Fibroblast of lung (primary cell): ENCODE data around the gene MDN1. TPM values are rescaled to one million over a fixed set of nuclear protein-coding genes. Genes with fewer than 3 reads are reported as not detected.
"Not testable (repeated sequence)": the region's sequence is repeated elsewhere in the genome, so short reads cannot be mapped to it uniquely, and the experiment has no call there.

Source experiments
- DNase-seq, 2 donors: peaks; one replicate each; pipeline versions ENCODE4 v3.0.0 to v3.0.0-alpha.2; 2010; ENCODE audit warnings: low read depth in 2 of 2
- H2AFZ ChIP-seq: 2 replicates; pipeline ENCODE4 v1.5.1; 2012; ENCODE audit warnings: low read length, control low read depth, inconsistent platforms
- H3K27ac ChIP-seq: 2 replicates; pipeline ENCODE4 v1.5.1; 2011; ENCODE audit warnings: low read length, control low read depth; ENCODE audit not compliant: insufficient read depth
- H3K27me3 ChIP-seq: 2 replicates; pipeline ENCODE4 v1.5.1; 2011; ENCODE audit warnings: mild to moderate bottlenecking, low read length; ENCODE audit not compliant: control insufficient read depth, insufficient read depth
- H3K36me3 ChIP-seq: 2 replicates; pipeline ENCODE4 v1.5.1; 2011; ENCODE audit warnings: low read length; ENCODE audit not compliant: control insufficient read depth, insufficient read depth
- H3K4me1 ChIP-seq: 2 replicates; pipeline ENCODE4 v1.5.1; 2011; ENCODE audit warnings: low read length; ENCODE audit not compliant: control insufficient read depth, insufficient read depth; ENCODE audit errors: extremely low read depth
- H3K4me2 ChIP-seq: 2 replicates; pipeline ENCODE4 v1.5.1; 2011; ENCODE audit warnings: low read length, control low read depth; ENCODE audit not compliant: insufficient read depth; ENCODE audit errors: extremely low read depth
- H3K4me3 ChIP-seq, 4 experiments: fragments of 200-600 bp in 1 of 4; sonication (generic) in 1 of 4; replicated peaks in 1 of 4; 2 replicates each; pipeline ENCODE4 v1.5.1; 2011 to 2016; ENCODE audit warnings: low read length in 4 of 4, low read depth in 3 of 4, mild to moderate bottlenecking in 3 of 4, control low read depth in 2 of 4, inconsistent platforms in 1 of 4, mixed read lengths in 1 of 4; ENCODE audit not compliant: insufficient read depth in 1 of 4; ENCODE audit errors: control extremely low read depth in 1 of 4
- H3K79me2 ChIP-seq: 2 replicates; pipeline ENCODE4 v1.5.1; 2012; ENCODE audit warnings: mild to moderate bottlenecking, low read length, inconsistent platforms; ENCODE audit not compliant: control insufficient read depth, insufficient read depth
- H3K9ac ChIP-seq: 2 replicates; pipeline ENCODE4 v1.5.1; 2011; ENCODE audit warnings: mild to moderate bottlenecking, low read length, control low read depth; ENCODE audit not compliant: insufficient read depth
- H3K9me3 ChIP-seq: 2 replicates; pipeline ENCODE4 v1.5.1; 2012; ENCODE audit warnings: low read depth, low read length; ENCODE audit not compliant: control insufficient read depth, insufficient read depth
- H4K20me1 ChIP-seq: 2 replicates; pipeline ENCODE4 v1.5.1; 2011; ENCODE audit warnings: low read length; ENCODE audit not compliant: control insufficient read depth, insufficient read depth; ENCODE audit errors: extremely low read depth
- EZH2 ChIP-seq: IDR thresholded peaks from 2 replicates; pipeline ENCODE4 v1.5.1; 2012; ENCODE audit warnings: low read length, control low read depth, mild to moderate bottlenecking; ENCODE audit errors: missing control alignments
- polyA plus RNA-seq, 2 donors: library from polyadenylated mRNA; depleted of rRNA in 1 of 2; stranded (reverse) in 1 of 2; unstranded in 1 of 2; fragments of >200 nt; gene quantifications; 2 replicates each; pipeline ENCODE4 v1.2.1, GENCODE V29; 2011 to 2012; ENCODE audit warnings: missing spikeins in 1 of 2
- total RNA-seq: library from RNA; depleted of rRNA; stranded (reverse); fragments of >200 nt; gene quantifications from 2 replicates; pipeline ENCODE4 v1.2.1, GENCODE V29; 2014
- TF ChIP-seq, protein P1 (sequence below), 2 donors: IDR thresholded peaks in 1 of 2; conservative IDR thresholded peaks in 1 of 2; 1 replicate in 1 of 2; 2 replicates in 1 of 2; pipeline ENCODE4 v1.5.1; 2011 to 2012; ENCODE audit warnings: low read length in 2 of 2, control low read depth in 1 of 2, inconsistent platforms in 1 of 2, low read depth in 1 of 2, mild to moderate bottlenecking in 1 of 2

The MDN1 gene
- total and polyA plus RNA-seq, 2 donors (not counting 1 experiment from before 2014, with no cell fraction given): 5.9 to 23.5 TPM

DNA sequence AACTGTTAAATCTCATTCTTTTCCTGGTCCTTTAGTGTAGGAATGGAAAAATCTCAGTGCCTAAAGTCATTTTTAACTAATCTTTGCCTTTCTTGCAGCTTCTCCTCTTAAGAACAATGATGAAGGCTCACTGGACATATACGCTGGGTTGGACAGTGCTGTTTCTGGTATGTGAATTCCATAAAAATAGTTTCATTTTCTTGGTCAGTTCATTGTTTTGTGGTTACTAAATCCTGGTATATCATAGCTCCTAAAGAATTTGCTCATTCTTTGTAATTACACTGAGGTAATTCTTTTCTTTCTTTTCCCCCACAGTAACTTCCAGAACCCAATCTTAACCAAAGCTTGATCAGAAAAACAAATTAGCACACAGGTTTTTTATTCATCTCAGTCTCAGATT lies 33.5 kb upstream of the MDN1 start:
- peak in 1 of 2 donors; percentile 82 for DNase-seq
- no peak overlapping the region for H2AFZ ChIP-seq
- no peak overlapping the region for H3K4me3 ChIP-seq
- H3K9ac ChIP-seq: no peak overlapping the region
- H3K9me3 ChIP-seq: no peaks in the 10 kb centered on the region
- no peaks in the 10 kb centered on the region for H3K27me3 ChIP-seq
- no peaks in the 10 kb centered on the region for H3K36me3 ChIP-seq
- H3K79me2 ChIP-seq: peaks cover 2% of the 10 kb centered on the region
- H3K4me1 ChIP-seq: no peaks in the 10 kb centered on the region
- H3K27ac ChIP-seq: no peak overlapping the region
- no peak overlapping the region for H3K4me2 ChIP-seq
- no peaks in the 10 kb centered on the region for H4K20me1 ChIP-seq
- TF ChIP-seq, protein P1, sequence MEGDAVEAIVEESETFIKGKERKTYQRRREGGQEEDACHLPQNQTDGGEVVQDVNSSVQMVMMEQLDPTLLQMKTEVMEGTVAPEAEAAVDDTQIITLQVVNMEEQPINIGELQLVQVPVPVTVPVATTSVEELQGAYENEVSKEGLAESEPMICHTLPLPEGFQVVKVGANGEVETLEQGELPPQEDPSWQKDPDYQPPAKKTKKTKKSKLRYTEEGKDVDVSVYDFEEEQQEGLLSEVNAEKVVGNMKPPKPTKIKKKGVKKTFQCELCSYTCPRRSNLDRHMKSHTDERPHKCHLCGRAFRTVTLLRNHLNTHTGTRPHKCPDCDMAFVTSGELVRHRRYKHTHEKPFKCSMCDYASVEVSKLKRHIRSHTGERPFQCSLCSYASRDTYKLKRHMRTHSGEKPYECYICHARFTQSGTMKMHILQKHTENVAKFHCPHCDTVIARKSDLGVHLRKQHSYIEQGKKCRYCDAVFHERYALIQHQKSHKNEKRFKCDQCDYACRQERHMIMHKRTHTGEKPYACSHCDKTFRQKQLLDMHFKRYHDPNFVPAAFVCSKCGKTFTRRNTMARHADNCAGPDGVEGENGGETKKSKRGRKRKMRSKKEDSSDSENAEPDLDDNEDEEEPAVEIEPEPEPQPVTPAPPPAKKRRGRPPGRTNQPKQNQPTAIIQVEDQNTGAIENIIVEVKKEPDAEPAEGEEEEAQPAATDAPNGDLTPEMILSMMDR (conservative IDR thresholded peaks at IDR 0.05 in 1 of 2, IDR thresholded peaks at IDR 0.05 in 1 of 2; ENCODE audit: low read depth in 1 of 2, low read length in 2 of 2): no peak
- TF ChIP-seq EZH2: no peak

DNA sequence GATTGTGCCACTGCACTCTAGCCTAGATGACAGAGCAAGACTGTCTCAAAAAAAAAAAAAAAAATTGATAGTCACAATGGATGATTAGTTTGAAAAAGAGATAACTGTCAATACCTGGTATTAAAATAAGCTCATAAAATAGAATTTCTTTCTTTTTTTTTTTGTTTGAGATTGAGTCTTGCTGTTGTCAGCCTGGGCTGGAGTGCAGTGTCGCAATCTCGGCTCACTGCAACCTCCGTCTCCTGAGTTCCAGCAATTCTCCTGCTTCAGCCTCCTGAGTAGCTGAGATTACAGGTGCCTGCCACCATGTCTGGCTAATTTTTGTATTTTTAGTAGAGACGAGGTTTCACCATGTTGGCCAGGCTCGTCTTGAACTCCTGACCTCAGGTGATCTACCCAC lies 27.9 kb upstream of the MDN1 start:
- H3K4me1 ChIP-seq, H3K27ac ChIP-seq, H3K4me3 ChIP-seq, H4K20me1 ChIP-seq, H2AFZ ChIP-seq, H3K36me3 ChIP-seq, H3K9ac ChIP-seq, H3K9me3 ChIP-seq, H3K4me2 ChIP-seq, DNase-seq, H3K27me3 ChIP-seq: not testable (repeated sequence)
- H3K79me2 ChIP-seq: peaks cover 20% of the 10 kb centered on the region

DNA sequence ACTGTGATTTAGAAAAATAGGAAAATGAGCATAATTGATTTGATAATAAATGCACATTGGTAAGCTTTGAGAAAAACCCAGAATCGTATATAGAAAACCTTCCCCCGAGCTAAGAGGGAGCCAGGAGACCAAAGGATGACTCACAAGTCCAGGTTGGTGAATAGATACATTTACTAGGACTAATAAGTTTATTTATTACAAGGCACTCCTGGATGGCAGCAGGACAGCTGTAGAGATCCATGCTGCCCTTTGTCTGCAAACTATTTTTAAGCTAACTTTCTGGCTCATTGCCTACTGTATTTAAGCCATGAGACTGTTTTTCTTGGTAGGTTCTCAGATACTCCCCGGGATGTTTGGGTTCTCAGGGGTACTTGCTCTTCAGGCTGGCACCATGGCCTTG lies 23.5 kb upstream of the MDN1 start:
- Histone ChIP-seq H3K4me3 (no peak overlapping the region), H3K4me1 (peaks cover 3% of the 10 kb centered on the region), H3K36me3 (no peaks in the 10 kb centered on the region), H3K79me2 (peaks cover 18% of the 10 kb centered on the region), H3K4me2 (peak overlapping the region; percentile 20), H3K9ac (no peak overlapping the region), H2AFZ (no peak overlapping the region), H3K27ac (no peak overlapping the region), H3K9me3 (no peaks in the 10 kb centered on the region), H3K27me3 (no peaks in the 10 kb centered on the region), H4K20me1 (peaks cover 2% of the 10 kb centered on the region)
- DNase-seq: peak in 1 of 2 donors; percentile 64
- TF ChIP-seq EZH2: no peak
- TF ChIP-seq, protein P1 (conservative IDR thresholded peaks at IDR 0.05 in 1 of 2, IDR thresholded peaks at IDR 0.05 in 1 of 2; ENCODE audit: low read depth in 1 of 2, low read length in 2 of 2): no peak
